ENCODE results near the gene ELMOD3.

The ELMOD3 gene

DNA sequence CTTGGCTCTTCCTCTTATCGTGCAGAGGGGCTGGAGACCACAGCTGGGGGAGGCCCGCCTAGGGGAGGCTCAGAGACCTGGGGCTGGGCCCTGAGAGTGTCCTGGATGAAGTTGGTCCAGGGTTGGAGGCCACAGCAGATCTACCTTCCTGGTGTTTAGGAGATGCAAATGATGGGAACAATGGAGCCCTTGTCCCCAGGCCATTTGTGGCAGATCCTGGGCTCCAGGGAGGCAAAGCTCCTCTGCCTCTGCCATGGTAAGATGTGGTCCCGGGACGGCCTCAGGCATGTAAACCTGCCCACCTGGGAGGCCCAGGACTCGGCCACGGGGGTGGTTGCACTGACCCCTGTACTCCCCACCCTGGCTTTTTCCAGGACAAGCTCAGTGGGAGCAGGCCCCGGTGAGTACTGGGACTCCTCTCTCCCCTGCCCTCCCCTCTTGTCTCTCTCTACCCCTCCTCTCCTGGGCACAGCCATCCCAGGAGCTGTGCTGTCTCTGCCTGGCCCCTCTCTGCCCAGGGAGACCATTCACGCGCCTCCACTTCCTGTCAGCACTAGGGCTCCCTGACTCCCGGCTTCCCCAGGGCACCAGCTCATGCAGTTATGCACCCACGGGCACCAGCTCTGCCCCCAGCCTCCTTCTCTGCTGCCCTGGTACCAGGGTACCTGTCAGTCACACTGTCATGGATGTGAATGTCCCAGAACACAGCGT, 74.8 kb downstream of the ELMOD3 start:
- TF ChIP-seq, protein P1, sequence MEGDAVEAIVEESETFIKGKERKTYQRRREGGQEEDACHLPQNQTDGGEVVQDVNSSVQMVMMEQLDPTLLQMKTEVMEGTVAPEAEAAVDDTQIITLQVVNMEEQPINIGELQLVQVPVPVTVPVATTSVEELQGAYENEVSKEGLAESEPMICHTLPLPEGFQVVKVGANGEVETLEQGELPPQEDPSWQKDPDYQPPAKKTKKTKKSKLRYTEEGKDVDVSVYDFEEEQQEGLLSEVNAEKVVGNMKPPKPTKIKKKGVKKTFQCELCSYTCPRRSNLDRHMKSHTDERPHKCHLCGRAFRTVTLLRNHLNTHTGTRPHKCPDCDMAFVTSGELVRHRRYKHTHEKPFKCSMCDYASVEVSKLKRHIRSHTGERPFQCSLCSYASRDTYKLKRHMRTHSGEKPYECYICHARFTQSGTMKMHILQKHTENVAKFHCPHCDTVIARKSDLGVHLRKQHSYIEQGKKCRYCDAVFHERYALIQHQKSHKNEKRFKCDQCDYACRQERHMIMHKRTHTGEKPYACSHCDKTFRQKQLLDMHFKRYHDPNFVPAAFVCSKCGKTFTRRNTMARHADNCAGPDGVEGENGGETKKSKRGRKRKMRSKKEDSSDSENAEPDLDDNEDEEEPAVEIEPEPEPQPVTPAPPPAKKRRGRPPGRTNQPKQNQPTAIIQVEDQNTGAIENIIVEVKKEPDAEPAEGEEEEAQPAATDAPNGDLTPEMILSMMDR (conservative IDR thresholded peaks at IDR 0.05), result no peak
- no peak overlapping the region for H3K27ac ChIP-seq

DNA sequence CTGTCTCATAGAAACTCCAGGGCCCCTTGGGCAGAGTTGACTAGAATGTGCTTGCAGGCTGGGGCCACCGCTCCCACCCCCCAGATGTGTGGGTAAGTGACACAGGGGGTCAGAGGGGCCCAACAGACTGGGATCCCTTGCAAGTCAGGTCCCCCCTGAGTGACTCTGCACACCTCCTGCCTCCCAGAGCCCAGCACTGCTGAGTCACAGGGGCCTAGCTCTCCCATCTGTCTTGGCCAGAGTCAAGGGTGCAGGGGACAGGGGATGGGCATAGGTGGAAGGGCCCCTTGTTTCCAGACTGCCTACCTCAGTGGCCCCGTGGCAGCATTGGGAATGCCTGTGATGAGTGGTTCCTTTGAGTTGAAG, 75.3 kb downstream of the ELMOD3 start:
- H3K27ac ChIP-seq, result no peak overlapping the region
- TF ChIP-seq, protein P1 (conservative IDR thresholded peaks at IDR 0.05), result no peak

DNA sequence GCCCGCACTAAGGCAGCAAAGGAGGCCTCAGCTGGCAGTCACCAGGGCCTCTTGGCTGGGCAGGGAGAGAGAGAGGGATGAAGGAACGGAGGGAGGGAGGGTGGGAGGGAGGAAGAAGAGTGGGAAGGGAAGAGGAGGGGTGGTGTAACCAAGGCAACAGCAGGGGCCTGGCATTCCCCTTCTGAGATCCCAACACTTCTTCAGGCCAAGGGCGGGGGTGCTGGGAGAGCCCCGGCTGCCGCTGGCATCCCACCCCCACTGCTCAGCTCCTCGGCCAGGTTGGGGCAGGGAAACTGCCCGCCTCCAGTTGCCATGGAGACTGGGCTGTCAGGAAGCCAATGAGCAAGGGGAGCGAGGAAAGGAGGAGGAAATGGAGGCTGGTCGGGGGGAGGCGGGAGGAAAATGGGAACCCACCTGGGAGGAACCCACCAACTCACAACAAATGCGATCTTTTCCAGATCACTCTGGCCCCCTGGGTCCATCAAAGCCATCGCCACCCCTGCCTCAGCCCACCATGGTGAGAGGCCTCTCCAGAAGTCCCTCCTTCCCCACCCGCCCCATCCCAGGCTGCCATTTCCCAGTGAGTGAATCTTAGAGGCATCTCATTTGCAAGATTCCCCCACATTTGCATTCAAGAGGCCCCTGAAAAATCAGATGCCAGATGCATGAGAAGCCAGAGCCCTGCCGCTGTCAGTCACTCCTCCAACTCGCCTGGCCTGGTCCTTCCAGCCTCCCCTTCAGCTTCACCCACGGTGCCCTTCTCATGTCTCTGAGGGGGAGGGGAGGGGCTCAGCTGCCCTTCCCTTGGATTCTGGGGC, 76.4 kb downstream of the ELMOD3 start:
- no peak overlapping the region for H3K27ac ChIP-seq
- TF ChIP-seq, protein P1 (conservative IDR thresholded peaks at IDR 0.05), result no peak

DNA sequence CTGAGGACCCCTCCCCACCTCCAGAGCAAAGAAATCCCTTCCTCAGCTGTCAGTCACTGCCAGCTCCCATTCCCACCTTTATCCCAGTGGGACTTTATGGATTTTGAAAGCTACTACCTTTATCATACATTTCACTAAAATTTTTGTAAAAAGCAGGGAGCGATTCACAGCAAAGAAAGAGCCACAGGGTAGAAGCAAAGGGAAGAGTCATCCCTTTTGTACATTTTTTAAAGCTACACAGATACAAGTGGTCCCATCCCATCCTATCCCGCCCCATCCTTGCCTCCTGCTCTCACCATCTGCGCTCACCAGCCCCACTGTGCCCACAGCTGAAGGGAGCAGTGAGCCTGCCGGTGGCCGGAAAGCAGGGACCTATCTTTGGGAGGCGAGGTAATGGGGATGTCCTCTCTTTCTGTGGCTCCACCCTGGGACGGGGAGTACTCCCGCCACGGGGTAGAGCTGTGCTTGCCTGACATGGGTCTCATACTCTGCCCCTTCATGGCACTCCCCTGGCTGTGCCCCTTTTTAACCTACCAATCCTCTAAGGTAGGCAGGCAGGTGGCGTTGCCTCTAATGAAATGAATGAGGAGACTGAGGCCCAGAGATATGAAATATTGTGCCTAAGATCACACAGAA, 77.1 kb downstream of the ELMOD3 start:
- TF ChIP-seq, protein P1 (conservative IDR thresholded peaks at IDR 0.05), result no peak
- H3K27ac ChIP-seq, result no peak overlapping the region

- H3K27ac ChIP-seq, result peak overlapping the region; percentile 52
- TF ChIP-seq, protein P1 (conservative IDR thresholded peaks at IDR 0.05), result no peak
Observed at GRCh38 chr2:85433511-85434089, 79.0 kb downstream of the ELMOD3 start.

DNA sequence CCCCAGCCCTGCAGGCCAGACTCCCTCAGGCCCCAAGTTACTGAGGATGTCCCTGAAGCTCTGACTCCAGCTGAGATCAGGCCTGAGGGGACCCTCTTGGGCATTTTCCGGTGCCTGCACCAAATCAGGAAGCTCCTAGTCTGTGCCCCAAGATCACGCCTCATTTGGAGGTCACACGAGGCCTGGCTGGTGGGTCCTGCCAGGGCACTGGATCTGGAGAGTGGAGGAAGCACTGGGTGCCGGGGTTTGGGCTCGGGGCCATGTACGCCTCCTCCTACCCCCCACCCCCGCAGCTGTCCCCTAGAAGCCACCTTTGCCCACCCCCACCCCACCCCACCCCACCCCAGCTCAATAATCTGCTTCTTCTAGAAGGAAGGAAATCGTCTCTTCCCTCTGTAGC, 80.1 kb downstream of the ELMOD3 start:
- H3K27ac ChIP-seq, result peak overlapping the region; percentile 52

More for the DNA sequence above, 80.1 kb downstream of the ELMOD3 start:
- TF ChIP-seq, protein P1 (conservative IDR thresholded peaks at IDR 0.05), result no peak
